H1 (cell line): Measurements from ENCODE around the gene APOBEC3G. TPM values are rescaled to one million over a fixed set of nuclear protein-coding genes. Genes with fewer than 3 reads are reported as not detected.
"Not testable (repeated sequence)": the region's sequence is repeated elsewhere in the genome, so short reads cannot be mapped to it uniquely, and the experiment has no call there.

Experiments used
- CTCF ChIA-PET: fragments of 300-600 bp; sonication (Branson Sonifier 250); formaldehyde crosslinking; loops from one replicate; lab custom pipeline; 2021; ENCODE audit not compliant: partially characterized antibody; lab: Charles Lee
- POLR2A ChIA-PET: fragments of 300-600 bp; sonication (Branson Sonifier 250); formaldehyde crosslinking; loops from one replicate; lab custom pipeline; 2021; ENCODE audit warnings: inconsistent platforms; ENCODE audit not compliant: partially characterized antibody; lab: Charles Lee
- DNase-seq, 2 experiments: peaks; one replicate each; pipeline versions ENCODE4 v3.0.0 to v3.0.0-alpha.2; 2010 to 2022; ENCODE audit warnings: low spot score in 2 of 2, low read depth in 1 of 2, mixed read lengths in 1 of 2
- FAIRE-seq: peaks from 2 replicates; lab custom pipeline; 2011; peaks lifted over from hg19 to GRCh38; lab: Jason Lieb, UNC
- H2AFZ ChIP-seq: 2 replicates; pipeline ENCODE4 v1.8.1; 2012; ENCODE audit warnings: low read length, inconsistent platforms
- H2AK5ac ChIP-seq: 2 replicates; pipeline ENCODE4 v1.6.1; 2013; ENCODE audit warnings: low read depth, low read length
- H2BK120ac ChIP-seq: replicated peaks from 2 replicates; pipeline ENCODE3; 2013; ENCODE audit warnings: low read depth, low read length, inconsistent platforms
- H2BK12ac ChIP-seq: 2 replicates; pipeline ENCODE4 v1.6.1; 2013; ENCODE audit warnings: low read depth, low read length
- H2BK15ac ChIP-seq: 2 replicates; pipeline ENCODE4 v1.6.1; 2013; ENCODE audit warnings: low read length
- H2BK20ac ChIP-seq: 2 replicates; pipeline ENCODE4 v1.6.1; 2013; ENCODE audit warnings: low read length
- H2BK5ac ChIP-seq: 2 replicates; pipeline ENCODE4 v1.6.1; 2013; ENCODE audit warnings: low read depth, low read length
- H3K14ac ChIP-seq: 2 replicates; pipeline ENCODE4 v1.6.1; 2013; ENCODE audit warnings: inconsistent platforms; ENCODE audit not compliant: insufficient read length
- H3K18ac ChIP-seq: 2 replicates; pipeline ENCODE4 v1.6.1; 2013; ENCODE audit warnings: low read length; ENCODE audit errors: extremely low read depth
- H3K23ac ChIP-seq: 2 replicates; pipeline ENCODE4 v1.6.1; 2013; ENCODE audit warnings: inconsistent platforms; ENCODE audit not compliant: insufficient read length
- H3K23me2 ChIP-seq: 2 replicates; pipeline ENCODE4 v1.6.1; 2013; ENCODE audit warnings: low read depth, low read length
- H3K27ac ChIP-seq: 2 replicates; pipeline ENCODE4 v1.6.1; 2011; ENCODE audit warnings: low read depth, low read length, inconsistent platforms
- H3K27me3 ChIP-seq, 4 experiments: replicated peaks in 1 of 4; 1 replicate in 1 of 4; 2 replicates in 3 of 4; pipeline versions ENCODE4 v1.6.1 to v1.8.1; 2011 to 2013; ENCODE audit warnings: low read length in 3 of 4, mild to moderate bottlenecking in 3 of 4, inconsistent platforms in 2 of 4, mixed read lengths in 2 of 4, moderate library complexity in 1 of 4; ENCODE audit not compliant: control insufficient read depth in 3 of 4, insufficient read depth in 3 of 4; ENCODE audit errors: extremely low read depth in 1 of 4
- H3K36me3 ChIP-seq, 4 experiments: 2 replicates each; pipeline versions ENCODE4 v1.6.1 to v1.8.1; 2011 to 2013; ENCODE audit warnings: mild to moderate bottlenecking in 4 of 4, low read length in 3 of 4, moderate library complexity in 2 of 4, control low read depth in 1 of 4, inconsistent platforms in 1 of 4; ENCODE audit not compliant: insufficient read depth in 4 of 4, control insufficient read depth in 2 of 4
- H3K4ac ChIP-seq: replicated peaks from 2 replicates; pipeline ENCODE3; 2013; ENCODE audit warnings: low read length, low read depth, mixed read lengths, inconsistent platforms; ENCODE audit not compliant: insufficient read length
- H3K4me1 ChIP-seq, 4 experiments: replicated peaks in 1 of 4; 1 replicate in 1 of 4; 2 replicates in 3 of 4; pipeline versions ENCODE4 v1.6.1 to v1.8.1; 2011 to 2013; ENCODE audit warnings: low read length in 3 of 4, inconsistent platforms in 2 of 4, mixed read lengths in 1 of 4; ENCODE audit not compliant: insufficient read depth in 4 of 4, control insufficient read depth in 3 of 4
- H3K4me2 ChIP-seq, 2 experiments: 2 replicates each; pipeline versions ENCODE4 v1.6.1 to v1.8.1; 2011 to 2013; ENCODE audit warnings: low read depth in 2 of 2, low read length in 2 of 2, control low read depth in 1 of 2, inconsistent platforms in 1 of 2, mild to moderate bottlenecking in 1 of 2; ENCODE audit not compliant: insufficient read depth in 1 of 2
- H3K4me3 ChIP-seq, 4 experiments: fragments of 200-600, 300-600 bp in 1 of 4; sonication (generic), shearing (Covaris generic), sonication (Bioruptor Twin) in 1 of 4; 2 replicates each; pipeline versions ENCODE4 v1.5.1 to v1.8.1; 2011 to 2016; ENCODE audit warnings: low read length in 4 of 4, low read depth in 3 of 4, control low read depth in 2 of 4, inconsistent platforms in 2 of 4, mild to moderate bottlenecking in 2 of 4, mixed read lengths in 1 of 4, moderate library complexity in 1 of 4; ENCODE audit not compliant: insufficient read depth in 2 of 4; ENCODE audit errors: extremely low read depth in 1 of 4
- H3K56ac ChIP-seq: replicated peaks from 2 replicates; pipeline ENCODE3; 2013; ENCODE audit warnings: low read depth, mild to moderate bottlenecking, mixed read lengths, low read length, inconsistent platforms; ENCODE audit not compliant: insufficient read length
- H3K79me1 ChIP-seq: 2 replicates; pipeline ENCODE4 v1.6.1; 2013; ENCODE audit warnings: low read depth, low read length, control low read depth
- H3K79me2 ChIP-seq, 2 experiments: 2 replicates each; pipeline versions ENCODE4 v1.6.1 to v1.8.1; 2012 to 2013; ENCODE audit warnings: low read length in 2 of 2, mild to moderate bottlenecking in 2 of 2, inconsistent platforms in 1 of 2; ENCODE audit not compliant: insufficient read depth in 2 of 2, control insufficient read depth in 1 of 2
- H3K9ac ChIP-seq, 4 experiments: replicated peaks in 1 of 4; 1 replicate in 1 of 4; 2 replicates in 3 of 4; pipeline versions ENCODE4 v1.6.1 to v1.8.1; 2011 to 2013; ENCODE audit warnings: low read depth in 3 of 4, low read length in 3 of 4, control low read depth in 2 of 4, mild to moderate bottlenecking in 2 of 4, moderate library complexity in 2 of 4, inconsistent platforms in 1 of 4; ENCODE audit errors: extremely low read depth in 1 of 4
- H3K9me3 ChIP-seq, 2 experiments: 2 replicates each; pipeline versions ENCODE4 v1.6.1 to v1.8.1; 2012 to 2013; ENCODE audit warnings: mild to moderate bottlenecking in 2 of 2, moderate library complexity in 2 of 2, control low read depth in 1 of 2, inconsistent platforms in 1 of 2, low read depth in 1 of 2, low read length in 1 of 2, mixed read lengths in 1 of 2; ENCODE audit not compliant: insufficient read depth in 2 of 2
- H4K20me1 ChIP-seq, 2 experiments: replicated peaks in 1 of 2; 2 replicates each; pipeline versions ENCODE3 to v1.8.1; 2011 to 2013; ENCODE audit warnings: inconsistent platforms in 2 of 2, low read length in 2 of 2, mild to moderate bottlenecking in 1 of 2; ENCODE audit not compliant: insufficient read depth in 2 of 2, control insufficient read depth in 1 of 2
- H4K5ac ChIP-seq: 2 replicates; pipeline ENCODE4 v1.6.1; 2013; ENCODE audit warnings: low read length, low read depth, mixed read lengths, inconsistent platforms; ENCODE audit not compliant: insufficient read length
- H4K8ac ChIP-seq: 2 replicates; pipeline ENCODE4 v1.8.0; 2013; ENCODE audit warnings: mild to moderate bottlenecking, moderate library complexity, low read length, inconsistent platforms; ENCODE audit not compliant: insufficient read depth; ENCODE audit errors: extremely low read depth
- H4K91ac ChIP-seq: replicated peaks from 2 replicates; pipeline ENCODE3; 2013; ENCODE audit warnings: low read length, mixed read lengths, inconsistent platforms; ENCODE audit not compliant: insufficient read length
- WGBS, 2 experiments: shearing (Covaris generic) in 1 of 2; methylation state at CpG; one replicate each; pipeline versions ENCODE4 v1.1.6 to v1.1.7; 2013 to 2015; ENCODE audit warnings: low lambda C conversion rate in 2 of 2, mixed read lengths in 2 of 2, inconsistent platforms in 1 of 2, low coverage in 1 of 2, missing lambda C conversion rate in 1 of 2; ENCODE audit not compliant: insufficient replicate concordance in 2 of 2, insufficient coverage in 1 of 2, insufficient read length in 1 of 2; ENCODE audit errors: extremely low coverage in 1 of 2, missing lambda C conversion rate in 1 of 2; 5-methylcytosine and 5-hydroxymethylcytosine counted together
- polyA plus RNA-seq, 7 experiments: library from polyadenylated mRNA; depleted of rRNA in 3 of 7; stranded (reverse) in 5 of 7; unstranded in 2 of 7; fragments of >200 nt in 5 of 7; fragments of 200-250 nt in 2 of 7; gene quantifications; 1 replicate in 5 of 7; 2 replicates in 1 of 7; 4 replicates in 1 of 7; pipeline versions ENCODE4 v1.2.1 to v1.2.3, GENCODE V29; 2011 to 2013; ENCODE audit warnings: missing spikeins in 2 of 7, mixed read lengths in 2 of 7
- total RNA-seq: library from RNA; stranded (reverse); fragmentation: NEBNext Ultra II Directional; extraction: Animal tissue kit (Norgen Biotek cat#: 25700); gene quantifications from 2 replicates; pipeline ENCODE4 v1.2.1, GENCODE V29; 2021

APOBEC3G gene
- total and polyA plus RNA-seq, 2 of the 8 experiments (the other 6 are each of a cell fraction or from before 2014, with no cell fraction given) = 1.7 to 2.0 TPM

DNA sequence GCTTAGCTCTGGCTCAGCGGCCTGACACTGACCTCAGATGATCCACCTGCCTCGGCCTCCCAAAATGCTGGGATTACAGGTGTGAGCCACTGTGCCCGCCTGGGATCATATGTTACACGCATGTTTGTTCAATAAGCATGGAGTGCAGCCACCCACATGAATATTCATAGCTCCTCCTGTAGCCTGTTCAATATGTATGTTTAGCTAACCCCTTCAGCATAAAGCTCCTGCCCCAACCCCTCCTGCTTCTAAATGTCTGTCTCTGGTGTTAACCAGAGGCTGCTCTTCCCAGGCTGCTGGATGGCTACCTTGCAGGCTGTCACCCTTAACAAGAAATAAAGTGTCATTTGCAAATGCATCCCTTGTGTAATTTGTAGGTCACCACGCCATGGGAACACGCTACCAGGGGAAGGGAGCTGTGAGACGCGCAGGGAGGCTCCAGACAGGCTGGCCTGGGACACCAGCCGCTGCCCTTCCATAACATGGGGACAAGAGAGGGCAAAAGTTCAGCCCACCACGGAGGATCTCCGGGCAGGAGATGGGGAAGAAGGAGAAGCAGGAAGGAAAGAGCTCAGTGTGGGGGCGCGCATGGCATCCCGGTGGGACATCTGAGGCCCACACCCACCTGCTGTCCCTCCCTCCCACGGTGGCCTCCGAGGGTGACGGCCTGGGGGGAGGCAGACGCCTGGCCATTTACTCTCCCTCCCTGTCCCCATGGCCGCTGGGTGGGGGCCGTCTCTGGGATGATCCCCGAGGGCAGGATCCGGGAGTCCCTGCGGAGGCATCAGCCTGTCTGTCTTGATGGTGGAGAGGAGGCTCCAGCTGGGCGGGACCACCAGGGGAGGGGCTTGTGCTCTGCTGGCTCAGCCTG, 685 bp upstream of the APOBEC3G start:
- H3K4me2 ChIP-seq = peak overlapping the region; percentile 38 to 39; a peak in 2 of 4 replicates
- not testable (repeated sequence) for H3K4ac ChIP-seq, H3K4me3 ChIP-seq, H3K27ac ChIP-seq, H4K5ac ChIP-seq, H2AFZ ChIP-seq, H2BK15ac ChIP-seq, H2BK20ac ChIP-seq, H3K79me2 ChIP-seq, H3K79me1 ChIP-seq, H3K4me1 ChIP-seq, H3K27me3 ChIP-seq, H2AK5ac ChIP-seq, DNase-seq, H4K20me1 ChIP-seq, H3K23me2 ChIP-seq, H2BK5ac ChIP-seq, H2BK12ac ChIP-seq, H4K91ac ChIP-seq, H3K56ac ChIP-seq, H3K23ac ChIP-seq, H3K14ac ChIP-seq, H3K9ac ChIP-seq, H4K8ac ChIP-seq, H3K18ac ChIP-seq, H2BK120ac ChIP-seq, H3K9me3 ChIP-seq, H3K36me3 ChIP-seq
- CTCF ChIA-PET = interaction anchor here (1.3 kb wide), 1 partner anchor 29 kb away, joined by 4 read pairs; no protein-coding TSS in a partner anchor
- WGBS, 2 experiments = 54% methylated on average over 19 of the region's 24 CpGs; no CpG with 5 or more reads in 1 of the 2 experiments
- peak; percentile 42 for FAIRE-seq
- POLR2A ChIA-PET = interaction anchor here (1.2 kb wide), 1 partner anchor 73 kb away, joined by 3 read pairs; no protein-coding TSS in a partner anchor
